ENCODE data around the gene KIAA0753.

- TF ChIP-seq CTCF (IDR thresholded peaks at IDR 0.05; ENCODE audit: low read depth, low read length) = no peak
- no peak for TF ChIP-seq MYC (IDR thresholded peaks at IDR 0.05; ENCODE audit: low read depth, low read length)
- no peak for TF ChIP-seq POLR2A (IDR thresholded peaks at IDR 0.05; ENCODE audit: extremely low read depth, insufficient read length)
Observed at GRCh38 chr17:6639586-6640535, 650 bp downstream of the KIAA0753 start.

Data from NB4 (cell line).